SK-N-SH (cell line): ENCODE data around the gene CD38. TPM values are rescaled to one million over a fixed set of nuclear protein-coding genes. Genes with fewer than 3 reads are reported as not detected.

Source experiments
- CTCF ChIA-PET: fragments of 300-600, 350-600 bp; formaldehyde crosslinking; extraction: SDS; loops from one replicate; lab custom pipeline; 2021; lab: Yijun Ruan, JAX
- POLR2A ChIA-PET: fragments of 350-600 bp; sonication (Branson Sonifier 250); formaldehyde crosslinking; extraction: SDS; loops from one replicate; lab custom pipeline; 2020; ENCODE audit warnings: antibody characterized with exemption, inconsistent platforms; lab: Yijun Ruan, JAX
- DNase-seq: peaks from one replicate; pipeline ENCODE4 v3.0.0; 2012
- H2AFZ ChIP-seq: fragments of 200-600 bp; sonication (generic); 2 replicates; pipeline ENCODE4 v1.8.1; 2016; ENCODE audit warnings: antibody characterized with exemption, mild to moderate bottlenecking, low read depth
- H3F3A ChIP-seq: fragments of 200-600 bp; sonication (generic); replicated peaks from 2 replicates; pipeline ENCODE3; 2016; ENCODE audit warnings: antibody characterized with exemption, mild to moderate bottlenecking; ENCODE audit not compliant: insufficient read depth
- H3K27ac ChIP-seq, 2 experiments: fragments of 200-500 bp in 1 of 2; fragments of 200-600 bp in 1 of 2; sonication (Bioruptor generic) in 1 of 2; sonication (generic), shearing (Covaris generic) in 1 of 2; 2 replicates each; pipeline versions ENCODE4 v1.5.1 to v1.6.1; 2014 to 2016; ENCODE audit warnings: low read depth in 2 of 2, inconsistent platforms in 1 of 2, low read length in 1 of 2, mild to moderate bottlenecking in 1 of 2, mixed read lengths in 1 of 2
- H3K27me3 ChIP-seq: fragments of 200-600 bp; sonication (generic), shearing (Covaris generic); 2 replicates; pipeline ENCODE4 v1.6.1; 2016; ENCODE audit warnings: mixed run types; ENCODE audit not compliant: insufficient read depth
- H3K36me3 ChIP-seq, 2 experiments: fragments of 200-500 bp in 1 of 2; fragments of 200-600 bp in 1 of 2; sonication (Bioruptor generic) in 1 of 2; sonication (generic) in 1 of 2; replicated peaks in 1 of 2; 2 replicates each; pipeline versions ENCODE3 to v1.5.1; 2014 to 2016; ENCODE audit warnings: low read length in 1 of 2, mild to moderate bottlenecking in 1 of 2; ENCODE audit not compliant: insufficient read depth in 2 of 2, control insufficient read depth in 1 of 2
- H3K4me1 ChIP-seq, 2 experiments: fragments of 200-500 bp in 1 of 2; fragments of 200-600 bp in 1 of 2; sonication (Bioruptor generic) in 1 of 2; sonication (generic), shearing (Covaris generic) in 1 of 2; 2 replicates each; pipeline versions ENCODE4 v1.5.1 to v1.6.1; 2014 to 2016; ENCODE audit warnings: low read depth in 1 of 2, low read length in 1 of 2, mixed run types in 1 of 2; ENCODE audit not compliant: insufficient read depth in 2 of 2, control insufficient read depth in 1 of 2
- H3K4me2 ChIP-seq: fragments of 200-600 bp; sonication (generic), shearing (Covaris generic); 2 replicates; pipeline ENCODE4 v1.6.1; 2017; ENCODE audit warnings: mixed run types
- H3K4me3 ChIP-seq, 2 experiments: fragments of 200-500 bp in 1 of 2; fragments of 200-600 bp in 1 of 2; sonication (Bioruptor generic) in 1 of 2; sonication (generic), shearing (Covaris generic) in 1 of 2; 2 replicates each; pipeline versions ENCODE4 v1.5.1 to v1.8.1; 2014 to 2016; ENCODE audit warnings: low read depth in 2 of 2, inconsistent platforms in 1 of 2, low read length in 1 of 2, mild to moderate bottlenecking in 1 of 2, mixed read lengths in 1 of 2, moderate library complexity in 1 of 2
- H3K79me2 ChIP-seq: fragments of 200-600 bp; sonication (generic); 2 replicates; pipeline ENCODE4 v1.8.1; 2017; ENCODE audit warnings: mild to moderate bottlenecking; ENCODE audit not compliant: insufficient read depth
- H3K9ac ChIP-seq: fragments of 200-600 bp; sonication (generic); 2 replicates; pipeline ENCODE4 v1.6.1; 2017; ENCODE audit warnings: mixed run types
- H3K9me2 ChIP-seq: fragments of 200-600 bp; sonication (generic); 2 replicates; pipeline ENCODE4 v1.6.1; 2017; ENCODE audit warnings: mixed run types
- H3K9me3 ChIP-seq: fragments of 200-600 bp; sonication (generic); 2 replicates; pipeline ENCODE4 v1.6.1; 2017; ENCODE audit warnings: mixed run types, mild to moderate bottlenecking, moderate library complexity
- H4K20me1 ChIP-seq: fragments of 200-600 bp; sonication (generic); 2 replicates; pipeline ENCODE4 v1.6.1; 2017; ENCODE audit warnings: mild to moderate bottlenecking, mixed run types; ENCODE audit not compliant: insufficient read depth
- ELF1 ChIP-seq: IDR thresholded peaks from 2 replicates; pipeline ENCODE4 v1.4.0; 2012
- EP300 ChIP-seq, 2 experiments: IDR thresholded peaks; 2 replicates each; pipeline versions ENCODE4 v1.4.0 to v1.6.1; 2012; ENCODE audit warnings: borderline replicate concordance in 1 of 2, low read depth in 1 of 2, low read length in 1 of 2
- FOXJ3 ChIP-seq: sonication (generic); formaldehyde crosslinking; IDR thresholded peaks from 2 replicates; pipeline ENCODE4 v1.5.1; 2020; ENCODE audit warnings: mild to moderate bottlenecking, missing genetic modification reagents
- FOXM1 ChIP-seq: IDR thresholded peaks from 2 replicates; pipeline ENCODE4 v1.4.0; 2012; ENCODE audit warnings: low read depth, mild to moderate bottlenecking
- GATA2 ChIP-seq: sonication (generic); formaldehyde crosslinking; IDR thresholded peaks from 2 replicates; pipeline ENCODE4 v1.5.0; 2020; ENCODE audit warnings: mild to moderate bottlenecking, missing genetic modification reagents
- IRF3 ChIP-seq: fragments of 150-350 bp; IDR thresholded peaks from 2 replicates; pipeline ENCODE4 v1.6.1; 2016; ENCODE audit warnings: mild to moderate bottlenecking, low read depth, low read length
- JUND ChIP-seq: IDR thresholded peaks from 2 replicates; pipeline ENCODE4 v1.4.0; 2012
- MEF2A ChIP-seq: IDR thresholded peaks from 2 replicates; pipeline ENCODE4 v1.4.0; 2012; ENCODE audit warnings: low read depth, borderline replicate concordance
- RAD21 ChIP-seq: IDR thresholded peaks from 2 replicates; pipeline ENCODE4 v1.6.1; 2012; ENCODE audit warnings: mild to moderate bottlenecking, low read length
- RCOR1 ChIP-seq: fragments of 150-350 bp; IDR thresholded peaks from 2 replicates; pipeline ENCODE4 v1.6.1; 2017; ENCODE audit warnings: antibody characterized with exemption, low read length
- SIN3A ChIP-seq: IDR thresholded peaks from 2 replicates; pipeline ENCODE4 v1.6.1; 2012; ENCODE audit warnings: low read depth, mild to moderate bottlenecking, low read length, moderate library complexity, borderline replicate concordance
- SMC3 ChIP-seq: IDR thresholded peaks from 2 replicates; pipeline ENCODE4 v1.6.1; 2012; ENCODE audit warnings: low read depth, low read length, improper control_type of control experiment
- TAF1 ChIP-seq: IDR thresholded peaks from 2 replicates; pipeline ENCODE4 v1.6.1; 2012; ENCODE audit warnings: low read depth, mild to moderate bottlenecking, low read length, moderate library complexity, borderline replicate concordance
- TCF12 ChIP-seq: IDR thresholded peaks from 2 replicates; pipeline ENCODE4 v1.4.0; 2012
- TEAD4 ChIP-seq: IDR thresholded peaks from 2 replicates; pipeline ENCODE4 v1.4.0; 2012; ENCODE audit warnings: mild to moderate bottlenecking, borderline replicate concordance; ENCODE audit not compliant: insufficient read depth
- WGBS: methylation state at CpG from one replicate; pipeline ENCODE4 v1.1.6; 2017; ENCODE audit warnings: low lambda C conversion rate; 5-methylcytosine and 5-hydroxymethylcytosine counted together
- polyA plus RNA-seq, 3 experiments: library from polyadenylated mRNA; depleted of rRNA; stranded (reverse); fragments of >200 nt; gene quantifications; 2 replicates each; pipeline ENCODE4 v1.2.3, GENCODE V29; 2012

The CD38 gene
- polyA plus RNA-seq, 1 of the 3 experiments (the other 2 are of a cell fraction): 0.02 TPM

- H2AFZ ChIP-seq: no peak overlapping the region
- no peak overlapping the region for H3K4me2 ChIP-seq
- CTCF ChIA-PET: no interaction called here
- peaks cover 0 to 8% of the 10 kb centered on the region in 2 experiments; a peak in 1 of 4 replicates for H3K4me1 ChIP-seq
- no peaks in the 10 kb centered on the region for H4K20me1 ChIP-seq
- no peak overlapping the region for H3K27ac ChIP-seq
- no peaks in the 10 kb centered on the region for H3F3A ChIP-seq
- WGBS: 62% methylated on average over 6 of the region's 6 CpGs
- no peak for TF ChIP-seq SIN3A
- TF ChIP-seq TEAD4: no peak
- TF ChIP-seq SMC3: no peak
- TF ChIP-seq FOXM1: no peak
- TF ChIP-seq JUND: no peak
- no peak for TF ChIP-seq GATA2 (CRISPR knock-in tag)
- no peak for TF ChIP-seq RCOR1
- TF ChIP-seq TCF12: no peak
- no peak for TF ChIP-seq EP300 (IDR thresholded peaks at IDR 0.05; ENCODE audit: borderline replicate concordance in 1 of 2, low read depth in 1 of 2, low read length in 1 of 2)
- TF ChIP-seq, all 33 proteins: peak for 0
- no peak for DNase-seq
- Histone ChIP-seq H3K36me3 (no peaks in the 10 kb centered on the region), H3K9me3 (no peaks in the 10 kb centered on the region), H3K27me3 (no peaks in the 10 kb centered on the region; the same call in 1 of the 2 replicates), H3K4me3 (no peak overlapping the region), H3K9ac (no peak overlapping the region), H3K9me2 (no peaks in the 10 kb centered on the region), H3K79me2 (no peaks in the 10 kb centered on the region)
- POLR2A ChIA-PET: no interaction called here
Observed at GRCh38 chr4:15765391-15765790, 12.7 kb upstream of the CD38 start.

GRCh38 chr4:15765910-15766697, 12.0 kb upstream of the CD38 start:
- ChIA-PET POLR2A (no interaction called here), CTCF (interaction anchor here (0.7 to 1.0 kb wide), 2 partner anchors 40 to 191 kb away, joined by 3 to 4 read pairs; no protein-coding TSS in a partner anchor)
- H3K9me3 ChIP-seq: no peaks in the 10 kb centered on the region
- no peaks in the 10 kb centered on the region for H3K79me2 ChIP-seq
- no peaks in the 10 kb centered on the region for H3K9me2 ChIP-seq
- 42% methylated on average over 6 of the region's 6 CpGs for WGBS
- no peaks in the 10 kb centered on the region; the same call in 1 of the 2 replicates for H3K27me3 ChIP-seq
- H4K20me1 ChIP-seq: no peaks in the 10 kb centered on the region
- no peak overlapping the region for H3K9ac ChIP-seq
- no peak overlapping the region for H3K27ac ChIP-seq
- no peaks in the 10 kb centered on the region for H3K36me3 ChIP-seq
- DNase-seq: no peak
- TF ChIP-seq MEF2A (no peak), TCF12 (no peak), FOXJ3 (CRISPR knock-in tag) (no peak), ELF1 (no peak), EP300 (IDR thresholded peaks at IDR 0.05; ENCODE audit: borderline replicate concordance in 1 of 2, low read depth in 1 of 2, low read length in 1 of 2) (no peak), TAF1 (no peak), SMC3 (no peak), RAD21 (no peak), IRF3 (no peak)
- H2AFZ ChIP-seq: no peak overlapping the region
- peaks cover 0 to 8% of the 10 kb centered on the region in 2 experiments; a peak in 1 of 4 replicates for H3K4me1 ChIP-seq
- no peak overlapping the region for H3K4me3 ChIP-seq
- H3K4me2 ChIP-seq: no peak overlapping the region
- H3F3A ChIP-seq: no peaks in the 10 kb centered on the region
